GM19452 (cell line): ENCODE results near the gene GRIK4.
"Not testable (repeated sequence)": the region's sequence is repeated elsewhere in the genome, so short reads cannot be mapped to it uniquely, and the experiment has no call there.

Source experiments
- ATAC-seq: cut with Tn5 transposase; IDR thresholded peaks from one replicate; pipeline ENCODE4 v1.9.1; 2021; ENCODE audit not compliant: unreplicated experiment

Gene GRIK4

DNA sequence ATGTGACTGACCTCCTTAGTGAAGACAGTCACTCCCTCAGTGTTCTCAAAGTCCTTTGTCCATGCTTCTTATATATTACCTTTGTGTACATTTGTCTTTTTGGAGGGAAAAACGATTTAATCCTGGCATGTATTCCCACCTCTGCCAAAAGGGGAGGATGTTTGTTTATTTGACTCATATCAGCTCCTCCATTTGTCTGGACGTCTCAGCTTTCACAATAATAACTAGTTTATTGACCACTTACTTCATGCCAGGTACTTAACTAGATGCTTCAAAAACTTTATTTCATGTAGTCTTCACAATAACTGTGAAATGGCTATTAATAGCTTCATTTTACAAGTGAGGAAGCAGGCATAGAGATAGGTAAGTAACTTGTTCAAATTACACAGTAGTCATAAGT is 517.6 kb downstream of the GRIK4 start:
- no peak for ATAC-seq

- ATAC-seq: no peak
Observed at GRCh38 chr11:121029813-121030445, 518.4 kb downstream of the GRIK4 start.

- no peak for ATAC-seq
Observed at GRCh38 chr11:121031167-121031566, 519.6 kb downstream of the GRIK4 start.

- not testable (repeated sequence) for ATAC-seq
Observed at GRCh38 chr11:121031648-121032047, 520.1 kb downstream of the GRIK4 start.

GRCh38 chr11:121032546-121032945 is 521.0 kb downstream of the GRIK4 start:
- ATAC-seq: no peak

GRCh38 chr11:121033635-121034034 is 522.1 kb downstream of the GRIK4 start:
- no peak for ATAC-seq

DNA sequence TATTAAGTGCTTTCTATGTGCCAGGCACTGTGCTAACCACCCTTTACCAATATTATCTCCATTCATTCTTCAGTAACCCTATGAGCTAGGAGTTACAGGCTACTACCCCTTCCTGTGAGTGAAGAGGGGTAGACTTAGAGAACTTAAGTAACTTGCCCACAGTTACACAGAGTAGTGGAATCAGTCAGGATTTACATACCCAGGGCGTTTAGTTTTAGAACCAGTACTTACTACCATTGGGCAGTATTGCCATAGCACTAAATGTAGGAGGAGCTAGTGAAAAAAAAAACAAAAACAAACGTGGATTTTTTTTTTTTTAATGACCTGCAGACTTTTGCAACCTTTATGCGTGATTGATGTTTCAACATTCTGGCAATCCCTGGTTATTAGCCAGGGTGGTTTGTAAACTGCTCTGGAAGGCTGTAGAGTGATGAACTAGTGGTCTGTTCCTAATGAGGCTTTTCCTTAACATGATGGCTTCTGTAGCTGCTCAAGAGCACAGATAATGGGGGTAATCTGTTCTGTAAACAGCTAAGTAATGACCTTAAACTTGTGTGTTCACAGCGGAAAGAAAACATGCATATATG is 523.7 kb downstream of the GRIK4 start:
- no peak for ATAC-seq

DNA sequence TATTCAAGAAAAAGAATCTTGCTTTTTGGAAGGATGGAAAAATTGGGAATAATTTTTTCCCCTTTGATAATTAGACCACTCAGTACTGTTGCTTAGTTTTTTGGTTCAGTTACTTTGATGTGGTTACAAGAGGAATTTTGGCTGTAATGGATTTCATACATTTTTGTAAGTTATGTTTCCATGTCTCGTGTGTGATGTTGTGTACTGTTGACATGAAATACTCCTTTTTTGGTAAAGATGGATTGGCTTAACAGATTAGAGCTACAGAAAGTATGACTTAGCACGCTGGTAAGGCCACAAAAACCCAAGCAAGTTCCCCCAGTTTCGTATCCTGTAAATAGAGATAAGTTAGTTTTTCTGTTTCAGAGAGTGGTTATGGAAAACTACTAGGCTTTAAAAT is 524.2 kb downstream of the GRIK4 start:
- ATAC-seq: no peak

DNA sequence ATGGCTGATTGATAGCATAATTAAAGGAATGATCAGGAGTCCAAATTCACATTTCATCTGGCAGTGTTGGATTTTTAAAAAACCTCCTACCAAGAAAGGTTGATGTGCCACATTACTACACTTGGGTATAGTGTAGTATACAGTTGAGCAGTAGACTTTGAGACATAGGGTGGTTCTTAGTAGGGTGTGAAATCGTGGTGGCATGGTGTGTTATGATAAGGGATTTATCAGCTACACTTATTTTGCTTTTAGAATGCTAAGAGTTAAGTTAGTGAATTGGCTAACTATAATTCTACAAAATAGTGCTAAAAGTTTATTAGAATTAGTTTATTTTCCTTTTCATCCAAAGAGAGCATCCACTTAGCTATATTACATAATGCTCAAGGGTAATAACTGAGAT is 525.5 kb downstream of the GRIK4 start:
- ATAC-seq: no peak
